ENCODE measurements around the gene PNRC1. TPM values are rescaled to one million over a fixed set of nuclear protein-coding genes. Genes with fewer than 3 reads are reported as not detected.

Gene PNRC1
- total and polyA plus RNA-seq, 2 experiments from 2014 or later, result 181 to 226 TPM

- no peak overlapping the region for H3K4me3 ChIP-seq
- H3K27me3 ChIP-seq, result no peaks in the 10 kb centered on the region
- no peak overlapping the region for H3K4me2 ChIP-seq
- no peaks in the 10 kb centered on the region for H3K9me2 ChIP-seq (replicated peaks; ENCODE audit: insufficient read depth)
- H3K79me2 ChIP-seq, result peaks cover 56% of the 10 kb centered on the region
- H3K27ac ChIP-seq, result peak overlapping the region; percentile 19
- no peaks in the 10 kb centered on the region for H3K36me3 ChIP-seq (replicated peaks; ENCODE audit: insufficient read depth, low read depth)
- no peak for DNase-seq (ENCODE audit: low spot score)
- WGBS (ENCODE audit: low lambda C conversion rate, missing lambda C conversion rate), result 96% methylated on average over 12 of the region's 12 CpGs
- no peaks in the 10 kb centered on the region for H3K9me3 ChIP-seq (ENCODE audit: low read depth)
- peaks cover 21% of the 10 kb centered on the region for H3K4me1 ChIP-seq (ENCODE audit: insufficient read depth)
- no peak for TF ChIP-seq CTCF (IDR thresholded peaks at IDR 0.05; ENCODE audit: poor library complexity)
- TF ChIP-seq EZH2phosphoT487 (IDR thresholded peaks at IDR 0.05; ENCODE audit: low read depth, severe bottlenecking, unreplicated experiment), result no peak
- no peak for TF ChIP-seq EZH2 (IDR thresholded peaks at IDR 0.05; ENCODE audit: borderline replicate concordance)
- peaks cover 60% of the 10 kb centered on the region for H4K20me1 ChIP-seq (ENCODE audit: insufficient read depth, poor library complexity, severe bottlenecking)
- H2AFZ ChIP-seq, result no peak overlapping the region
Observed at GRCh38 chr6:89085409-89086205, 5.1 kb downstream of the PNRC1 start.

- no peaks in the 10 kb centered on the region for H3K36me3 ChIP-seq (replicated peaks; ENCODE audit: insufficient read depth, low read depth)
- TF ChIP-seq CTCF (IDR thresholded peaks at IDR 0.05; ENCODE audit: poor library complexity), result no peak
- TF ChIP-seq EZH2 (IDR thresholded peaks at IDR 0.05; ENCODE audit: borderline replicate concordance), result no peak
- no peak for TF ChIP-seq EZH2phosphoT487 (IDR thresholded peaks at IDR 0.05; ENCODE audit: low read depth, severe bottlenecking, unreplicated experiment)
- WGBS (ENCODE audit: low lambda C conversion rate, missing lambda C conversion rate), result 83% methylated on average over 1 of the region's 1 CpG
- no peaks in the 10 kb centered on the region for H3K9me3 ChIP-seq (ENCODE audit: low read depth)
- H3K4me3 ChIP-seq, result no peak overlapping the region
- H3K4me1 ChIP-seq (ENCODE audit: insufficient read depth), result peaks cover 21% of the 10 kb centered on the region
- H3K27me3 ChIP-seq, result no peaks in the 10 kb centered on the region
- H2AFZ ChIP-seq, result no peak overlapping the region
- no peak overlapping the region for H3K4me2 ChIP-seq
- H3K27ac ChIP-seq, result no peak overlapping the region
- H4K20me1 ChIP-seq (ENCODE audit: insufficient read depth, poor library complexity, severe bottlenecking), result peaks cover 48% of the 10 kb centered on the region
- DNase-seq (ENCODE audit: low spot score), result no peak
- H3K9me2 ChIP-seq (replicated peaks; ENCODE audit: insufficient read depth), result no peaks in the 10 kb centered on the region
- peaks cover 41% of the 10 kb centered on the region for H3K79me2 ChIP-seq
Observed at GRCh38 chr6:89087881-89088280, 7.3 kb downstream of the PNRC1 start.

GRCh38 chr6:89098461-89098860 lies 17.9 kb downstream of the PNRC1 start:
- Histone ChIP-seq H3K4me1 (ENCODE audit: insufficient read depth) (no peaks in the 10 kb centered on the region), H3K4me2 (no peak overlapping the region), H3K27me3 (no peaks in the 10 kb centered on the region), H3K36me3 (replicated peaks; ENCODE audit: insufficient read depth, low read depth) (no peaks in the 10 kb centered on the region), H4K20me1 (ENCODE audit: insufficient read depth, poor library complexity, severe bottlenecking) (no peaks in the 10 kb centered on the region), H2AFZ (no peak overlapping the region), H3K79me2 (no peaks in the 10 kb centered on the region), H3K27ac (no peak overlapping the region), H3K4me3 (no peak overlapping the region), H3K9me3 (ENCODE audit: low read depth) (no peaks in the 10 kb centered on the region), H3K9me2 (replicated peaks; ENCODE audit: insufficient read depth) (no peaks in the 10 kb centered on the region)
- no peak for DNase-seq (ENCODE audit: low spot score)
- no peak for TF ChIP-seq EZH2 (IDR thresholded peaks at IDR 0.05; ENCODE audit: borderline replicate concordance)
- TF ChIP-seq EZH2phosphoT487 (IDR thresholded peaks at IDR 0.05; ENCODE audit: low read depth, severe bottlenecking, unreplicated experiment), result no peak
- TF ChIP-seq CTCF (IDR thresholded peaks at IDR 0.05; ENCODE audit: poor library complexity), result no peak
- WGBS (ENCODE audit: low lambda C conversion rate, missing lambda C conversion rate), result 95% methylated on average over 8 of the region's 8 CpGs
